AG20443 (cell line): ENCODE results near the gene KIAA1217.

Experiments
- DNase-seq: peaks from one replicate; pipeline ENCODE4 v3.0.0; 2012; ENCODE audit warnings: low spot score, mixed read lengths

Gene KIAA1217

GRCh38 chr10:24502006-24502405, 293.1 kb downstream of the KIAA1217 start:
- DNase-seq, result no peak

- DNase-seq, result no peak
These were observed 294.0 kb downstream of the KIAA1217 start for GRCh38 chr10:24502801-24503460.

GRCh38 chr10:24503461-24504320, 294.8 kb downstream of the KIAA1217 start:
- peak; percentile 47 for DNase-seq

- DNase-seq, result no peak
These were observed 296.8 kb downstream of the KIAA1217 start for GRCh38 chr10:24505759-24506158.

- DNase-seq, result peak; percentile 36
These were observed 304.2 kb downstream of the KIAA1217 start for GRCh38 chr10:24513155-24513554.

- DNase-seq, result no peak
These were observed 306.5 kb downstream of the KIAA1217 start for GRCh38 chr10:24515481-24515880.

- no peak for DNase-seq
These were observed 309.5 kb downstream of the KIAA1217 start for GRCh38 chr10:24518411-24518810.

- DNase-seq, result peak; percentile 85
These were observed 310.2 kb downstream of the KIAA1217 start for GRCh38 chr10:24518981-24519597.

GRCh38 chr10:24519950-24520349, 311.0 kb downstream of the KIAA1217 start:
- no peak for DNase-seq

GRCh38 chr10:24524314-24524713, 315.4 kb downstream of the KIAA1217 start:
- no peak for DNase-seq

- DNase-seq, result no peak
These were observed 317.2 kb downstream of the KIAA1217 start for GRCh38 chr10:24526085-24526649.

- no peak for DNase-seq
These were observed 320.0 kb downstream of the KIAA1217 start for GRCh38 chr10:24528946-24529345.

- no peak for DNase-seq
These were observed 322.5 kb downstream of the KIAA1217 start for GRCh38 chr10:24531439-24531838.

GRCh38 chr10:24533981-24534380, 325.0 kb downstream of the KIAA1217 start:
- no peak for DNase-seq

GRCh38 chr10:24536636-24537035, 327.7 kb downstream of the KIAA1217 start:
- no peak for DNase-seq

- DNase-seq, result no peak
These were observed 332.4 kb downstream of the KIAA1217 start for GRCh38 chr10:24541239-24541753.

GRCh38 chr10:24542314-24543270, 333.7 kb downstream of the KIAA1217 start:
- DNase-seq, result no peak

GRCh38 chr10:24544776-24545175, 335.8 kb downstream of the KIAA1217 start:
- no peak for DNase-seq

- DNase-seq, result no peak
These were observed 336.6 kb downstream of the KIAA1217 start for GRCh38 chr10:24545585-24545984.

GRCh38 chr10:24550680-24551079, 341.7 kb downstream of the KIAA1217 start:
- DNase-seq, result no peak

GRCh38 chr10:24551161-24551560, 342.2 kb downstream of the KIAA1217 start:
- DNase-seq, result no peak
